IPS-15b (cell line): ENCODE results near the gene STX7.

ENCODE experiments used
- H3K27me3 ChIP-seq: one replicate; pipeline ENCODE4 v1.6.1; 2013; ENCODE audit warnings: low read length; ENCODE audit not compliant: control insufficient read depth, insufficient read depth
- H3K36me3 ChIP-seq: one replicate; pipeline ENCODE4 v1.6.1; 2013; ENCODE audit warnings: low read length; ENCODE audit not compliant: control insufficient read depth, insufficient read depth
- H3K4me1 ChIP-seq: one replicate; pipeline ENCODE4 v1.6.1; 2013; ENCODE audit warnings: mild to moderate bottlenecking, low read length; ENCODE audit not compliant: control insufficient read depth, insufficient read depth
- H3K4me3 ChIP-seq: one replicate; pipeline ENCODE4 v1.5.1; 2013; ENCODE audit warnings: low read depth, low read length
- H3K9ac ChIP-seq: one replicate; pipeline ENCODE4 v1.6.1; 2013; ENCODE audit warnings: low read depth, mild to moderate bottlenecking, low read length
- H3K9me3 ChIP-seq: one replicate; pipeline ENCODE4 v1.6.1; 2013; ENCODE audit warnings: mild to moderate bottlenecking, low read length; ENCODE audit not compliant: control insufficient read depth, insufficient read depth

STX7 gene

DNA sequence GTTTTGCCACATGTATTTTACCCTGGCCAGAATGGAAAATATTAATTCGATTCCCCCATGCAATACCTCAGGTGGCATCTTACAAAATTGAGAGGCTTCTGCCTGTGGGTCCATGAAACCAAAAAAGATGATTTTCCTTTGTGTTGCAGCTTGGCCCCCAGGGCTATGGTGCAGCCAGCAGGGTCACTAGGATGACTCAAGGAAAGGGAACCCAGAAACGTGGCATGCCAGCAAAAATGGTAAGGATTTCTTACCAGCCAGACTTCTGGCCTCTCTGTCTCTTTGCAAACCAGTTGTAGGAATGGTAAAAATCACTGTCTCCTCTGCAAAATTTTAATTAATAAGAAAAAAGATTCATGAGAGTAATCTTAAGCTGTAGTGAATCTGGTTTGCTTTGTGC is 13.5 kb upstream of the STX7 start:
- no peak overlapping the region for H3K4me3 ChIP-seq
- H3K27me3 ChIP-seq = no peaks in the 10 kb centered on the region
- H3K9me3 ChIP-seq = no peaks in the 10 kb centered on the region
- H3K36me3 ChIP-seq = no peaks in the 10 kb centered on the region
- peaks cover 3% of the 10 kb centered on the region for H3K4me1 ChIP-seq
- H3K9ac ChIP-seq = no peak overlapping the region

DNA sequence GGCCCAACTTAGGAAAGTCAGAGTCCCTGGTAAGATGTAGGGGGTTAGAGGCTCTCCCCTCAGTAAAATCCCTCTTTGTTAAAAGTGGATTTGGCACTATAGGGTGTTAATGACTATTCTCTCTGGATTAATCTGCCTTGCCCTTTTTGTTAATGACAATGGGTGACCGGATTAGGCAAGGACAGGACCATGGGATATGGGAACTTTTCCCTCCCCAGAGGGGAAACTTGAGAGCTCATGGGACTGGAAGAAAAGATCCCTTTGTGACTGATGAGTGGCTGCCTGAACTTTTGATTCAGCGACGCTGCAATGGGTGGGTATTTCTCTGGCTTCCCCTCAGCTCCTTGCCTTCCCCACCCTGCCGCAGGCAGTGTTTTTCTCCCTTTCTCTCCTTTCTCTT is 12.9 kb upstream of the STX7 start:
- Histone ChIP-seq H3K9me3 (no peaks in the 10 kb centered on the region), H3K27me3 (no peaks in the 10 kb centered on the region), H3K4me1 (peaks cover 3% of the 10 kb centered on the region), H3K4me3 (no peak overlapping the region), H3K36me3 (no peaks in the 10 kb centered on the region), H3K9ac (no peak overlapping the region)

DNA sequence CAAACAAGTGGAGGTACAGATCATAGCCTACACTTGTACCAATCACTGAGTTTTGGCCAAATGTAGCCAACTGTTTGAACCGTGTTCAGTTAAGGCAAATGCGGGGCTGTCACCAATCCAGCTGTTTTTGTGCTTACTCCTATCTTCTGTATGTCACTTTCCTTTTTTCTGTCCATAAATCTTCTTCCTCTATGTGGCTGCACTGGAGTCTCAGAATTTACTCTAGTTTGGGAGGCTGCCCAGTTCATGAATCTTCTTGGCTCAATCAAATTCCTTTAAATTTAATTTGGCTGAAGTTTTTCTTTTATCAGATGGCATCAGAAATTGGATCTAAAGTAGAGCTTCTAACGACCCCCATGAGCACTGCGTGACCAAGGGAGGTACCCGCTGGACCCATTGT is 11.7 kb upstream of the STX7 start:
- peaks cover 3% of the 10 kb centered on the region for H3K4me1 ChIP-seq
- no peak overlapping the region for H3K9ac ChIP-seq
- H3K4me3 ChIP-seq = no peak overlapping the region
- H3K36me3 ChIP-seq = no peaks in the 10 kb centered on the region
- no peaks in the 10 kb centered on the region for H3K9me3 ChIP-seq
- no peaks in the 10 kb centered on the region for H3K27me3 ChIP-seq

DNA sequence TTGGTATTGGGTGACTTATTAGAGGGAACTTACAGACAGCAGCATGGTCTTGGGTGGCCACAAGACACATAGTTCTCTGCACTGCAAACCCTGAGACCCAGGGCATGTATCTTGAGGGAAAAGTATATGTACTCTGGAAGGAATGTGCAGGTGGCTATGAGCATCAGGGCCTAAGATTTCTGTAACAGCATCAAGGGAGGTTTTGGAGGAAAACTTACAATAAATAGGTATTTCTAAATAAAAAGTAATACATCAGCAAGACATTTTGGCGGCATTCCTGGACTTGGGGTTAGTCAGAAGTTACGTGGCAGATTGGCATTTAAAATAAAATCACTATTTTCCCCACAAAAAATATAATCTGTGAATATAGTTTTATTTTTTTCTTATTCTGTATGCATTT is 8.0 kb upstream of the STX7 start:
- Histone ChIP-seq H3K9me3 (no peaks in the 10 kb centered on the region), H3K4me3 (no peak overlapping the region), H3K27me3 (no peaks in the 10 kb centered on the region), H3K9ac (no peak overlapping the region), H3K36me3 (no peaks in the 10 kb centered on the region), H3K4me1 (no peaks in the 10 kb centered on the region)

DNA sequence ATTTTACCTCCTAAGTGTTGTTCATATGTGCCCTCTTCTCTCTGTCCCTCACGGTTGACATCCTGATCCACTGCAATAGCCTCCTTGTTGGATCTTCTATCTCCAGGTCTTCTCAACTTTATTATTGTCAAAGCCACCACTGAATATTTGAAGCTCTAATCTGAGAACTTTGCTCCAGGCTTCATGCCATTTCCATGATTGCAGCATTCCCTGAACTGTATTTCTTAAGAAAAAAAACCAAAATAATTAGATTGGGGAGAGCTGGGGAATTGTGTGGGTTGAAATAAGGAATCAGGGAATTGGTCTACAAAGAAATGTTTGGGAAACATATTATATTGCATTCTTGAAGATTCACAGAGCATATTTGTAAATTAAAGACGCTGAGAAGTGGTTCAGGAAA is 2.5 kb upstream of the STX7 start:
- no peak overlapping the region for H3K4me3 ChIP-seq
- H3K4me1 ChIP-seq = peaks cover 3% of the 10 kb centered on the region
- H3K27me3 ChIP-seq = peaks cover 4% of the 10 kb centered on the region
- no peak overlapping the region for H3K9ac ChIP-seq
- no peaks in the 10 kb centered on the region for H3K36me3 ChIP-seq
- no peaks in the 10 kb centered on the region for H3K9me3 ChIP-seq

DNA sequence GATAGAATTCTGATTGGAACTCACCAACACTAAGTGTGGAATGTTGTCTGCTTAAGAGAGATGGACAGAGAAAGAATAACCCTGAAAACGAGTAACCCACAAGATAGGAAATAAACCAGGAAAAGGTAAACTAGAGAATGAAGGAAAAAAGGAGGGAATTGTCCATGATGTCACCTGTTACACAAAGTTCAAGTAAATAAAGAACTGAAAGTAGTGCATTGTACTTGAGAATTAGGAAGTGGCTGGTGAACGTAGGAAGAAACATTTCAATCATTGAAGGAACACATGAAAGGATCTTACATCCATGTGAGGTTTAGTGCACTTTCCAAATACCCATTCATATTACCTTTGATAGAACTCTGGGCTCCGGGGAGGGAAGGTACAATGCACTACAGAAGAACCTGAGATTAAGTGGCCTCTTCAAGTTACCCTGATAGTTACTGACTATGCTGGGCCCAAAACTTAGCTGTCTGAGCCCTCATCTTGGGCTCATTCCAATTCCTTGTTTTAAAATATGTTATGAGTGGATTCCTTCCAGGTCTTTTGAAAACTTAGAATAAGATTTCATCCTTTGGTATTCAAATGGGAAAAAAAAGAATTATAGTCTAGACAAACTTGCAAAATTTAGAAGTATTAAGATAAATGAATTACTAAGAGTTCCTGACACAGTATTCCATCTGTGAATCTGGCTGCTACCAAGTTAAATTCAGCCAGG is 1.1 kb upstream of the STX7 start:
- Histone ChIP-seq H3K4me3 (no peak overlapping the region), H3K4me1 (peaks cover 3% of the 10 kb centered on the region), H3K9ac (no peak overlapping the region), H3K36me3 (no peaks in the 10 kb centered on the region), H3K27me3 (peaks cover 4% of the 10 kb centered on the region), H3K9me3 (no peaks in the 10 kb centered on the region)

DNA sequence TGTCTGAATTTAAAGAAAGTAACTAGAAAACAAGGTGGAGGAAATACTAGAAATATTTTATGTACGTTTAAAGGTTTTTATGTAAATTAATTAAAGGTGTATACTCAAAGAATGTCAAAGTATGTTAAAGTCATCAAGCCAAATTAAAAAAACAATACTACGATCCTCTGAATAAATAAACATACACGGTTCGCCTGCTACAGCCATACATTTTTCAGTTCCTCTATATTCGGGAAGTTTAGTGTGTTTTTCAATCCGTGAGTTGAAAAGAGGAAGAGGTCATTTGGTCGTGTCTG is 626 bp downstream of the STX7 start:
- Histone ChIP-seq H3K36me3 (no peaks in the 10 kb centered on the region), H3K9ac (peak overlapping the region; percentile 1), H3K9me3 (no peaks in the 10 kb centered on the region), H3K4me1 (peaks cover 3% of the 10 kb centered on the region), H3K27me3 (peaks cover 4% of the 10 kb centered on the region), H3K4me3 (peak overlapping the region; percentile 71)

DNA sequence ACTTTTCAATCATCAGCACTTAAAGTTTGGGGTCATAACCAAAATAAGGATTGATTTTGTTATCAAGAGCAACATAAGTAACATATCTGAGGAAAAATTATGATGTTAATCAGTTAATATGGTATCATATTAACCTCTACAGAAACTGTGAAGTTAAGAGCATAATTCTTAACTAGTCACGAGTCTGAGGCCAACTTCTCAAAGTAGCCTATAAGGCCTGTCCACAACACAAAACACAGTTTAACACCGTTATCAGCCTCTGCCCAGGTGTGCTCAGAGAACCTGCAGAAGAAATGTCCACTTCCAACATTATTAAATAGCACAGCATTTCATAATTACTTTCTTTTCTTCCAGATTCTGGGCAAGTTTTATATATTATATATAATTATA is 1.1 kb downstream of the STX7 start:
- H3K9ac ChIP-seq = no peak overlapping the region
- peaks cover 3% of the 10 kb centered on the region for H3K4me1 ChIP-seq
- peak overlapping the region; percentile 33 for H3K4me3 ChIP-seq
- no peaks in the 10 kb centered on the region for H3K36me3 ChIP-seq
- H3K27me3 ChIP-seq = peaks cover 4% of the 10 kb centered on the region
- H3K9me3 ChIP-seq = no peaks in the 10 kb centered on the region

DNA sequence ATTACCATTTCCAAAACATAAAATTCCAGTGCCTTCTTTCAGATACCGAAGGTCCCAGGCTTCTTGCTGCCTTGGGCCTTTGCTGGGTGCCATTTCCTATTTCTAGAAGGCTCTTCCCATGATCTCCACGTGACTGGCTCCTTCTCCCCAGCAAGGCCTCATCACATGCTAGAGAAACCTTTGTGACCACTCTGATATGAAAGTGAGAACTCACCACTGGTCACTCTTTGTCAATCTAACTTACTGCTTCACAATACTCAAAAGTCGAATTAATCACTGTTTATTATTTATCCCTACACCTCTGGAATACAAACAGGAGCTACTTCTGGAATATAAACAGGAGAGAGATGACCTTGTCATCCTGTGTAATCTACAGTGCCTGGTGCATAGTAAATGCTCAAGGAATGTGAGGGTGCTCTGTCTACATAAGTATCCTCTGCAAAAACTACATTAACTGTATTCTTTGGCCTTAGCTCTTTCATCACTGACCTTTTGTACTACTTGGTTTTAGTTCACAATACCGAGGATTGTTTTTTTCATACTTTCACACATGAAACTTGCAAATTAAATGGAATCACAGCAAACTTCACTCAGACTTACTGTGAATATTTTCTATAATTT is 1.6 kb downstream of the STX7 start:
- Histone ChIP-seq H3K4me3 (peak overlapping the region; percentile 33), H3K9me3 (no peaks in the 10 kb centered on the region), H3K4me1 (peaks cover 3% of the 10 kb centered on the region), H3K27me3 (peaks cover 4% of the 10 kb centered on the region), H3K36me3 (no peaks in the 10 kb centered on the region), H3K9ac (no peak overlapping the region)

DNA sequence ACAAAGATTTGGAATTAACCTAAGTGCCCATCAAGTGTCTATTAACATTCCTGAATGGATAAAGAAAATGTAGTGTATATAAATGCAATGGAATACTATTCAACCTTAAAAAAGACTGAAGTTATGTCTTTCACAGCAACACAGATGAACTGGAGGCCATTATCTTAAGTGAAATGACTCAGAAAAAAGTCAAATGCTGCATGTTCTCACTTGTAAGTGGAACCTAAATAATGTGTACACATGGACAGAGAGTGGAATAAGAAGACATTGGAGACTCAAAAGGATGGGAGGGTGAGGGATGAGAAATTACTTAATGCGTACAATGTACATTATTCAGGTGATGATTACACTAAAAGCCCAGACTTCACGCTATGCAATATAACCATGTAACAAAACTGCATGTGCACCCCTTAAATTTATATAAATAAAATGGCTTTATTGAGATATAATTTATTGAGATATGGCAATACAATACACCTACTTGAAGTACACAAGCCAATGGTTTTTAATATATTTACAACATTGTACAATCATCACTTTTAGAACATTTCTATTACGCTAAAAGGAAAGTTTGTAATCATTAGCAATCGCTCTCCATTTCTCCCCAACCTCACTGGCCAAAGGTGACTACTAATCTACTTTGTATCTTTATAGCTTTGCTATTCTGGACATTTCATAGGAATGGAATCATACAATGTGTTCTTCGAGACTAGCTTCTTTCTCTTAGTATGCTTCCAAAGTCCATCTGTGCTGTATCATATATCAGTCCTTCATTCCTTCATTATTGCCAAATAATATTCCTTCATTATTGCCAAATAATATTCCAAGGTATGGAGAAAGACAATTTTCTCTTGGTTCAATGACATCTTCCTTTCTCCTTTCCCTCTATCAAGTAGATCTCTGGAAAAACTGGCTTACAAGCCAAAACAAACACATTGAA is 5.8 kb downstream of the STX7 start:
- H3K9me3 ChIP-seq = no peaks in the 10 kb centered on the region
- peaks cover 3% of the 10 kb centered on the region for H3K4me1 ChIP-seq
- H3K27me3 ChIP-seq = no peaks in the 10 kb centered on the region
- H3K9ac ChIP-seq = no peak overlapping the region
- no peak overlapping the region for H3K4me3 ChIP-seq
- peaks cover 2% of the 10 kb centered on the region for H3K36me3 ChIP-seq

DNA sequence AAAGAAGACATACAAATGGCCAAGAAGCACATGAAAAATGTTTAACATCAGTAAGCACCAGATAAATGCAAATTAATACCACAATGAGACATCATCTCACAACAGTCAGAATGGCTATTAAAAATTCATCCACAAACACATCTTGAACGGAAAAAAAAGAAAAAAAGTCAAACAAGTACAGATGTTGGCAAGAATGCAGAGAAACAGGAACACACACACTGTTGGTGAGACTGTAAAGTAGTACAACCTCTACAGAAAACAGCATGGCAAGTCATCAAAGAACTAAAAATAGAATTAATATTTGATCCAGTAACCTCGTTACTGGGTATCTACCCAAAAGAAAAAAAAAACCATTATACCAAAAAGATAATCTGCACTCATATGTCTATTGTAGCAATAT is 6.5 kb downstream of the STX7 start:
- Histone ChIP-seq H3K4me3 (no peak overlapping the region), H3K9me3 (no peaks in the 10 kb centered on the region), H3K9ac (no peak overlapping the region), H3K27me3 (no peaks in the 10 kb centered on the region), H3K4me1 (peaks cover 3% of the 10 kb centered on the region), H3K36me3 (peaks cover 2% of the 10 kb centered on the region)

DNA sequence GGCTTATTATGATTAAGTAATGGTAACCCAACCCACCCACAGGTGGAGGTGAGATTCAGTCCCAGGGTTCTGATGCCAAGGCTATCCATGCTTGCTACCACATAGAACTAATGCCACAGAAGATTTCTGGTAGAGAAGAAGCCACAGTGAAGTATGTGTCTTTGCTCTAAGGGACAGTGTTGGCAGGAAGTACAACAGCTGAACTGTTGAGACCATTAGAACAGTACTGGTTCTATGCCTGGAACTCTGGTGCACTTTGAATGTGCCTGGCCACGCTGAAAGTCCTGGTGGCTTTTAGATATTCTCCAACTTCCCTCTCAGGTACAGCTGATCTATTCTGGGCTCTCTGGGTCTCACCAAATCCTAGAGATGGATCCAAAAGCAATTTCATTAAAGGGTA is 7.8 kb downstream of the STX7 start:
- no peak overlapping the region for H3K9ac ChIP-seq
- H3K36me3 ChIP-seq = peaks cover 2% of the 10 kb centered on the region

More for the DNA sequence above, 7.8 kb downstream of the STX7 start:
- Histone ChIP-seq H3K27me3 (no peaks in the 10 kb centered on the region), H3K4me3 (no peak overlapping the region), H3K4me1 (no peaks in the 10 kb centered on the region), H3K9me3 (no peaks in the 10 kb centered on the region)
